Bronchial epithelial cell (primary cell): ENCODE measurements around the gene ST7L. TPM values are rescaled to one million over a fixed set of nuclear protein-coding genes. Genes with fewer than 3 reads are reported as not detected.

Experiments used
- DNase-seq: peaks from one replicate; pipeline ENCODE4 v3.0.0-alpha.2; 2010; ENCODE audit warnings: low read depth
- FAIRE-seq: peaks from 2 replicates; lab custom pipeline; 2011; peaks lifted over from hg19 to GRCh38; lab: Jason Lieb, UNC
- H3K27me3 ChIP-seq: 2 replicates; pipeline ENCODE4 v1.5.1; 2011; ENCODE audit warnings: low read length; ENCODE audit not compliant: control insufficient read depth, insufficient read depth
- H3K36me3 ChIP-seq: 2 replicates; pipeline ENCODE4 v1.5.1; 2011; ENCODE audit warnings: low read length; ENCODE audit not compliant: control insufficient read depth, insufficient read depth
- H3K4me3 ChIP-seq: 2 replicates; pipeline ENCODE4 v1.5.1; 2011; ENCODE audit warnings: mild to moderate bottlenecking, low read depth, low read length, control low read depth
- total RNA-seq: library from RNA; depleted of rRNA; stranded (reverse); fragments of >200 nt; gene quantifications from 2 replicates; pipeline ENCODE4 v1.2.1, GENCODE V29; 2014
- TF ChIP-seq, protein P1 (sequence below): IDR thresholded peaks from 2 replicates; pipeline ENCODE4 v1.5.1; 2011; ENCODE audit warnings: mild to moderate bottlenecking, moderate library complexity, low read length, control low read depth, inconsistent platforms; ENCODE audit not compliant: insufficient read depth, severe bottlenecking

The ST7L gene
- total RNA-seq, 1 donor from 2014 or later = 10.8 TPM

GRCh38 chr1:112542206-112542973 is 76.6 kb downstream of the ST7L start:
- TF ChIP-seq, protein P1, sequence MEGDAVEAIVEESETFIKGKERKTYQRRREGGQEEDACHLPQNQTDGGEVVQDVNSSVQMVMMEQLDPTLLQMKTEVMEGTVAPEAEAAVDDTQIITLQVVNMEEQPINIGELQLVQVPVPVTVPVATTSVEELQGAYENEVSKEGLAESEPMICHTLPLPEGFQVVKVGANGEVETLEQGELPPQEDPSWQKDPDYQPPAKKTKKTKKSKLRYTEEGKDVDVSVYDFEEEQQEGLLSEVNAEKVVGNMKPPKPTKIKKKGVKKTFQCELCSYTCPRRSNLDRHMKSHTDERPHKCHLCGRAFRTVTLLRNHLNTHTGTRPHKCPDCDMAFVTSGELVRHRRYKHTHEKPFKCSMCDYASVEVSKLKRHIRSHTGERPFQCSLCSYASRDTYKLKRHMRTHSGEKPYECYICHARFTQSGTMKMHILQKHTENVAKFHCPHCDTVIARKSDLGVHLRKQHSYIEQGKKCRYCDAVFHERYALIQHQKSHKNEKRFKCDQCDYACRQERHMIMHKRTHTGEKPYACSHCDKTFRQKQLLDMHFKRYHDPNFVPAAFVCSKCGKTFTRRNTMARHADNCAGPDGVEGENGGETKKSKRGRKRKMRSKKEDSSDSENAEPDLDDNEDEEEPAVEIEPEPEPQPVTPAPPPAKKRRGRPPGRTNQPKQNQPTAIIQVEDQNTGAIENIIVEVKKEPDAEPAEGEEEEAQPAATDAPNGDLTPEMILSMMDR = no peak
- FAIRE-seq (no peak), DNase-seq (no peak)
- no peak overlapping the region for H3K4me3 ChIP-seq
- no peaks in the 10 kb centered on the region for H3K36me3 ChIP-seq
- no peaks in the 10 kb centered on the region for H3K27me3 ChIP-seq

DNA sequence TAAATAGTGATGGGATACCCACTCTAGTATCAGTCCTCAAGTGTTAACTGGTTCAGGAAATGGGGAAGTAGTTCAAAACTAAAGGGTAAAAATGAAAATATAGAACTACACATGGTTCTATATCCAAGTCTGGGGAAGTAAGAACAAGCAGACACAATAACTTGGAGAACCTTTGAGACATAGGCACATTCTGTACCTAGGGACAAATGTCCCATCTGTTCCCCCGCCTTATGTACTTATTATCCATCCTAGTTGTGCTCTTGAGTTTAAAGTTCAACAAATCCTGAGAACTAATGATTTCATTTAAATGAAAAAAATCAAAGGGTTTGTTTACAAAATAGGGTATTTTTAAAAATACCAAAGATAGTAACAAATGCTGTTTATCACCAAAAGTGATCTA is 77.6 kb downstream of the ST7L start:
- Histone ChIP-seq H3K27me3 (no peaks in the 10 kb centered on the region), H3K36me3 (no peaks in the 10 kb centered on the region), H3K4me3 (no peak overlapping the region)
- TF ChIP-seq, protein P1 = no peak
- DNase-seq (no peak), FAIRE-seq (no peak)

- H3K27me3 ChIP-seq = no peaks in the 10 kb centered on the region
- no peak for FAIRE-seq
- TF ChIP-seq, protein P1 = no peak
- no peak for DNase-seq
- no peaks in the 10 kb centered on the region for H3K36me3 ChIP-seq
- H3K4me3 ChIP-seq = no peak overlapping the region
Measured at GRCh38 chr1:112540226-112540794, 78.6 kb downstream of the ST7L start.

DNA sequence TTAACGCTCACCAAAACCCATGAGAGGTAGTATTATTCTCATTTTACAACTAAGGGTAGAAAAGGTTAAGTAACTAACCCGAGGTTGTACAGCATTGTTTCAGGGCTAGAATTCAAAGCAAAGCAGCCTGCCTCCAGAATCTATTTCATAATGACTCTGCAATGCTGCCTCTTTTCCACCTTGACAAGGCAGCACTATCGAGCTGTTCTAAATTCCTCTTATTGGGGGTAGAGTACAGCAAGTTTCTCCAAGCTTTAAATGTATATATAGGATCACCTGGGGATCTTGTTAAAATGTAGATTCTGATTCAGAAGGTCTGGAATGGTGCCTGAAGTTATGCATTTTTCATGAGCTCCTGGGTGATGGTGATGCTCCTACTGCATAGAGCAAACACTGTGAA is 80.1 kb downstream of the ST7L start:
- Histone ChIP-seq H3K36me3 (no peaks in the 10 kb centered on the region), H3K27me3 (no peaks in the 10 kb centered on the region), H3K4me3 (no peak overlapping the region)
- FAIRE-seq = no peak
- DNase-seq = no peak
- TF ChIP-seq, protein P1 = no peak

GRCh38 chr1:112537456-112537855 is 81.5 kb downstream of the ST7L start:
- DNase-seq = no peak
- H3K36me3 ChIP-seq = no peaks in the 10 kb centered on the region
- no peaks in the 10 kb centered on the region for H3K27me3 ChIP-seq
- TF ChIP-seq, protein P1 = no peak
- H3K4me3 ChIP-seq = no peak overlapping the region
- FAIRE-seq = no peak
